OCI-LY7 (cell line): ENCODE results near the gene RNASEH2C.

Source experiments
- EZH2phosphoT487 ChIP-seq: fragments of 200-600 bp; sonication (generic); IDR thresholded peaks from 2 replicates; pipeline ENCODE4 v1.6.1; 2018; ENCODE audit warnings: low read depth, borderline replicate concordance, mild to moderate bottlenecking, mixed run types, antibody characterized with exemption, low read length, moderate library complexity, mixed read lengths
- TF ChIP-seq, protein P1 (sequence below): fragments of 200-600 bp; sonication (generic); conservative IDR thresholded peaks from 2 replicates; pipeline ENCODE4 v1.5.1; 2014; ENCODE audit warnings: mild to moderate bottlenecking, antibody characterized with exemption, low read length, moderate library complexity, mixed read lengths

DNA sequence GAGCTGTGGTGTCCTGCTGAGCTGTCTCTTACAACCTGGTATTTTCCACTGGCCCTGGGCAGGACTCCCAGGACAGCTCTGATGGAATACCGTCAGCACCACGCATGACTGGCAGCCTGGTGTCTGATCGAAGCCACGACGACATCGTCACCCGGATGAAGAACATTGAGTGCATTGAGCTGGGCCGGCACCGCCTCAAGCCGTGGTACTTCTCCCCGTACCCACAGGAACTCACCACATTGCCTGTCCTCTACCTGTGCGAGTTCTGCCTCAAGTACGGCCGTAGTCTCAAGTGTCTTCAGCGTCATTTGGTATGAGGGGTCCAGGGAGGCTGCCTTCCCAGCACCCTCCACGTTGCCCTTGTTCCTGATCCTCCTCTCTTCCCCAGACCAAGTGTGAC is 6.2 kb downstream of the RNASEH2C start:
- TF ChIP-seq EZH2phosphoT487 = no peak
- TF ChIP-seq, protein P1, sequence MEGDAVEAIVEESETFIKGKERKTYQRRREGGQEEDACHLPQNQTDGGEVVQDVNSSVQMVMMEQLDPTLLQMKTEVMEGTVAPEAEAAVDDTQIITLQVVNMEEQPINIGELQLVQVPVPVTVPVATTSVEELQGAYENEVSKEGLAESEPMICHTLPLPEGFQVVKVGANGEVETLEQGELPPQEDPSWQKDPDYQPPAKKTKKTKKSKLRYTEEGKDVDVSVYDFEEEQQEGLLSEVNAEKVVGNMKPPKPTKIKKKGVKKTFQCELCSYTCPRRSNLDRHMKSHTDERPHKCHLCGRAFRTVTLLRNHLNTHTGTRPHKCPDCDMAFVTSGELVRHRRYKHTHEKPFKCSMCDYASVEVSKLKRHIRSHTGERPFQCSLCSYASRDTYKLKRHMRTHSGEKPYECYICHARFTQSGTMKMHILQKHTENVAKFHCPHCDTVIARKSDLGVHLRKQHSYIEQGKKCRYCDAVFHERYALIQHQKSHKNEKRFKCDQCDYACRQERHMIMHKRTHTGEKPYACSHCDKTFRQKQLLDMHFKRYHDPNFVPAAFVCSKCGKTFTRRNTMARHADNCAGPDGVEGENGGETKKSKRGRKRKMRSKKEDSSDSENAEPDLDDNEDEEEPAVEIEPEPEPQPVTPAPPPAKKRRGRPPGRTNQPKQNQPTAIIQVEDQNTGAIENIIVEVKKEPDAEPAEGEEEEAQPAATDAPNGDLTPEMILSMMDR = no peak
